Stimulated activated CD4-positive, alpha-beta T cell treated with anti-CD3 and anti-CD28 coated beads, Interleukin-15, amount 100 ng/mL, for 24 hours (primary cell): ENCODE data around the gene OSBPL8.
"Not testable (repeated sequence)": the region's sequence is repeated elsewhere in the genome, so short reads cannot be mapped to it uniquely, and the experiment has no call there.

ENCODE experiments used
- DNase-seq: peaks from one replicate; pipeline ENCODE4 v3.0.0-alpha.2; 2020

Gene OSBPL8

DNA sequence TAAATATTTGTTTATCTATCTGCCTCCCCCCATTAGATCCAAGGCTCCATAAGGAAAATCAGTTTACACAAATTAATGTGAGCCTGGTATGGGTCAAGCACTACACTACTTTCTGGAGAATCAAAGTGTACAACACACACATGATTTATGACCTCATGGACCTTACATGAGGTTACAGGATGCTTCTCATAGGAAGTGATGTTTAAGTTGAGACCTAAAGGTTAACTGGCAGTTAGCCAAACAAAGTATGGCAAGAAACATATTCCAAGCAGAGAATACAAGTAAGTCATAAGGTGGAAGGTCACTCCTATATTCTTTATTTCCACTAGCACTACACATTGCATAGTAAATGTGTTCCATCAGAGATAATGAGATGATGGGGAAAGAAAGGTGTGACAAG, 39.2 kb downstream of the OSBPL8 start:
- no peak for DNase-seq

DNA sequence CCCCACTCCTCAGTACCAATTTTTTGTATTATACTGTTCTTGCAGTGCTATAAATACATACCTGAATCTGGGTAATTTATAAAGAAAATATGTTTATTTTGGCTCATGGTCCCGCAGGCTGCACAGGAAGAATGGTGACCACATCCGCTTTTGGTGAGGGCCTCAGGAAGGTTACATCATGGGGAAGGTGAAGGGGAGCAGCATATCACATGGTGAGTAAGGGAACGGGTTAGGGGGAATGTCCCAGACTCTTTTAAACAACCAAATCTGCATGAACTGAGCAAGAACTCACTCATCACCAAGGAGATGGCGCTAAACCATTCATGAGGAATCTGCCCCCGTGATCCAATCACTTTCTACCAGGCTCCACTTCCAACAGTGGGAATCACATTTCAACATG, 40.0 kb downstream of the OSBPL8 start:
- DNase-seq = peak; percentile 11

DNA sequence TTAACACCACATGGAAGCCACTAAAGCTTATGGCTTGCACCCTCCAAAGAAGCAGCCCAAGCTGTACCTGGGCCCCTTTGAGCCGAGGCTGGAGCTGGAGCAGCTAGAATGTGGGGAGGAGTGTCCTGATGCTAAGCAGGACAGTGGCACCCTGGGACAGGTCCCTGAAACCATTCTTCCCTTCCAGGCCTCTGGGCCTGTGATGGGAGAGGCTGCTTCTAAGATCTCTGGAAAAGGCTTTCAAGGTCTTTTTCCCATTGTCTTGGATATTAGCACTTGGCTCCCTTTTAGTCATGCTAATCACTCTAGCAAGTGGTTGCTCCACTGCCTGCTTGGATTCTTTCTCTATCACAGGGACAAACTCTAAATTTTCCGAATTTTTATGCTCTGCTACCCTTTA, 40.9 kb downstream of the OSBPL8 start:
- DNase-seq = no peak

DNA sequence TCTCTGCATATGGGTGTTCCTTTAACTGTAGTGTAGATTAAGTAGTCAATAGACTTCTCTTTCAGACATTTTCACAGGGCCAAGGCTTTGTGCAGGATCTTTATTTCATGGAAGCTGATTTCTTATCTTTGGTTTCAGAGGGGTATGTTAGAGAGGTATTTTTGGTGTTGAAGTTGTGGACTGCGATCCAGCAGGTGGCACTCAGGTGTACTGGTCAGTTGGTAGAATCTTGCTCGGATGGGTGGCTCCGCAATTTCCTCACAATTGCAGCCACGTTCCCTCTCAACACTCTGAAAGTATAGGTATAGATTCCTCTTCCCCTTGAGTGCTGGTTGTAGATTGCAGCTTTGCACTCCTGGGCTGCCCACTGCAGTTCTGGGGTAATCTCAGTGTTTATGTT, 44.3 kb downstream of the OSBPL8 start:
- no peak for DNase-seq

DNA sequence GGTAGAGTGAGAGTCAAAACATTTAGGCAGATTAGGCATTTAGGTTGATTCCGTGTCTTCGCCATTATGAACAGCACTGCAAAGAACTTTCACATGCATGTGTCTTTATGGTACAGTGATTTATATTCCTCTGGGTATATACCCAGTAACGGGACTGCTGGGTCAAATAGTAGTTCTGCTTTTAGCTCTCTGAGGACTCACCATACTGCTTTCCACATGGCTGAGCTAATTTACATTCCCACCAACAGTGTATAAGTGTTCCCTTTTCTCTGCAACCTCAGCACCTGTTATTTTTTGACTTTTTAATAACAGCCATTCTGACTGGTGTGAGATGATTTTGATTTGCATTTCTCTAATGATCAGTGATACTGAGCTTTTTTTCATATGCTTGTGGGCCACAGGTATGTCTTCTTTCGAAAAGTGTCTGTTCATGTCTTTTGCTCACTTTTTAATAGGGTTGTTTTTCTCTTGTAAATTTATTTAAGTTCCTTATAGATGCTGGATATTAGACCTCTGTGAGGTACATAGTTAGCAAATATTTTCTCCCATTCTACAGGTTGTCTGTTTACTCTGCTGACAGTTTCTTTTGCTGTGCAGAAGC, 48.4 kb downstream of the OSBPL8 start:
- not testable (repeated sequence) for DNase-seq

DNA sequence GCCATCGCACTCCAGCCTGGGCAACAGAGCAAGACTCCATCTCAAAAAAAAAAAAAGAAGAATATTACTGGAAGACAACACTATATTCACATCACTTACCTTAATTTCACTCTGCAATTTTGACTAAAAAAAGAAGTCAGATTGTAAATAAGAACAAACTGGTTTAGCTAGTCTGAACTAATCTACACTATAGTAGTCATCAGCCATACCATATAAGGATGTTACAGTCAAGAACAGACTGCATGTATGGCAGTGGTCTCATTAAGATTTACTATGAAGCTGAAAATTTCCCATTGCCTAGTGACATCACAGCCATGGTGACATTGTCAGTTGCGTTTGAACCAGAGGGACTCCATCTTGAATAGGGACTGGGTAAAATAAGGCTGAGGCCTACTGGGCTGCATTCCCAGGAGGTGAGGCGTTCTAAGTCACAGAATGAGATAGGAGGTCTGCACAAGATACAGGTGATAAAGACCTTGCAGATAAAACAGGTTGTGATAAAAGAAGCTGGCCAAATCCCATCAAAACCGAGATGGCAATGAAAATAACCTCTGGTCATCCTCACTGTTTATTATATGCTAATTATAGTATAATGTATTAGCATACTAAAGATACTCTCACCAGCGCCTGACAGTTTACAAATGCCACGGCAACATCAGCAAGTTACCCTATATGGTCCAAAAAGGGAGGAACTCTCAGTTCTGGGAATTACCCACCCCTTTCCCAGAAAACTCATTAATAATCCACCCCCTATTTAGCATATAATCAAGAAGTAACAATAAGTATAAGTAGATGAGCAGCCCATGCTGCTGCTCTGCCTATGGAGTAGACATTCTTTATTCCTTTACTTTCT, 51.2 kb downstream of the OSBPL8 start:
- no peak for DNase-seq

DNA sequence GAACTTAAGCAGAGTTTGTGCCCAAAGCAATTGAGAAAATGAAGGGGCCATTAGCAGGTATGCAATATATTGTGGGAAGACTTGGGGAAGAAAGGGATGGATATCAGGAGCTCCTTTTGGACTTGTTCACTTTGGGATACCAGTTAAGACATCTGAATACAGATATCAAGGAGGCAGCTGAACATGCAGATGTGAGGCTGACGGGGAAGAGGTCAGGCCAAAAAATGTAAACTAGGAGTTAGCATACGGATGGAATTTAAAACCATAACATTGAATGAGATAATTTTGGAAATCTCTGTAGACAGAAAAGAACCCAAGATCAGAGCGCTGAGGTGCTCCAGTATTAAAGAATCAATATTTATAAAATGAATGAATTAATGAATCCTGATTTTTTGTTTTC, 53.4 kb downstream of the OSBPL8 start:
- no peak for DNase-seq

DNA sequence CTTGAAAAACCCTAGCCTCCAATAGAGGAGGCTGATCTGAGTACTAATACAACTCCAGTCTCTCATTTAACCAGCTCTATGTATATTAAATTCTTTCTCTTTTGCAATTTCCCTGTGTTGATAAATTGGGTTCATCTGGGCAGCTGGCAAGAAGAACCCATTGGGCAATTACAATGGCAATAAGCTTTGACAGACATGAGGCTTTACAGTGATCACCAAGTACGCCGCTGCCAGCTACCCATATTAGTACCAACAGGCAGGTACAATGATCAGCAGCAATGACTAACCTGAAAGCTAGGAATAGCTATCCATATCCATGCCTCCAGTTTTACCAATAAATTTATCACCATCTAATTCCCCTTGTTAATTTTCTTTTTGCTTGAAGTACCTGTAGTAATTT, 54.5 kb downstream of the OSBPL8 start:
- DNase-seq = no peak

DNA sequence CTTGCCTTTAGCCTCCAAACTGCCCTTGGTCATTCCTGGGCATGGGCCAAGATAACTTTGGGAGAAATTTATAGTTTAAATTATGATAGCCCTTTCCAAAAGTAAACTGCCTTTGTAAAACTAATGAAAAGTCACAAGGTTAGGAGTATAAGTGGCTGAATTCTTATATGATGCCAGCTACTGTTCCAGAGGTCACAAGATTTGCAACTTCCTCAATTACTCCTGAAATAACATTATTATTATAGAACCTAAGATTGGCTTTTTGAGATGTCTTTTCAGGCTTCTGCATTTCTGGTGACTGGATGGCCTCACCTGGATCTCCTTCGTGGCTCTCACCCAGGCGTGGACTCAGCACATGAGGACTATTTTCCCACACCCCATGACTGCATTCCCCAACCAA, 55.0 kb downstream of the OSBPL8 start:
- DNase-seq = no peak

DNA sequence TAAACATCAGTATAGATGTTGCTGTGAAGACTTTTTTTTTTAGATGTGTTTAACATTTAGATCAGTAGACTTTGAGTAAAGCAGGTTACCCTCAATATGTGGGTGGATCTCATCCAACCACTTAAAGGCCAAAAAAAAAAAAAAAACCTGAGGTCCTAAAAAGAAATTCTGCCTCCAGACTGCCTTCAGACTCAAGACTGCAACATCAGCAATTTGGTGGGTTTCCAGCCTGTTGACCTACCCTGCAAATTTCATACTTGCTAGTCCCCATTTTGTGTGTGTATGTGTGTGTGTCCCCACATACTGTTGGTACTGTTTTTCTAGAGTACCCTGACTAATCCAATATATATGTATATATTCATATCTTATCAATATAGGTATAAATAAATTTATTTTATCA, 55.6 kb downstream of the OSBPL8 start:
- DNase-seq = no peak

DNA sequence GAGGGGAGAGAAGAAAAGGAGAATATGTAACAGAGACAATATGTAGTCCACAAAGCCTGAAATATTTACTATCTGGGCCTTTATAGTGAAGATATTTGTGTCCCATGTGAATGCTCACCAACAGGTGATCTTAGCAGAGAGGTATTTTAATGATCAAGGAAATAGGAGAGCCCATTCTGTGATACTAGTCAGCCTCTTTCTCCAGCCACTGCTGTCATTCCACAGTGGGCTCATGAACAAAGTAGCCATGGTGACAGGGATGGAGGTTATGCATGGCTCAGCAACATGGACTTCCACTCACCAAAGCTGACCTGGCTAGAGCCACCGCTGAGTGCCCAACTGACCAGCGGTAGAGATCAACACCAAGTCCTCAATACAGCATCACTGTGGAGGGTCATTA, 58.2 kb downstream of the OSBPL8 start:
- no peak for DNase-seq

DNA sequence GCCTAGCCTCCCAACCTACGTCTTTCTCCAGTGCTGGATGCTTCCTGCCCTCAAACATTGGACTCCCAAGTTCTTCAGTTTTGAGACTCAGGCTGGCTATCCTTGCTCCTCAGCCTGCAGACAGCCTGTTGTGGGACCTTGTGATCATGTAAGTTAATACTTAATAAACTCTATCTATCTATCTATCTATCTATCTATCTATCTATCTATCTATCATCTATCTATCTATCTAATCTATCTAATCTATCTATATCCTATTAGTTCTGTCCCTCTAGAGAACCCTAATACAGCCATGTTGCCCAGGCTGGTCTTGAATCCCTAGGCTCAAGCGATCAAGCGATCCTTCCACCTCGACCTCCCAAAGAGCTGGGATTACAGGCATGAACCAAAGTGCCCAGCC, 60.4 kb downstream of the OSBPL8 start:
- DNase-seq = not testable (repeated sequence)

DNA sequence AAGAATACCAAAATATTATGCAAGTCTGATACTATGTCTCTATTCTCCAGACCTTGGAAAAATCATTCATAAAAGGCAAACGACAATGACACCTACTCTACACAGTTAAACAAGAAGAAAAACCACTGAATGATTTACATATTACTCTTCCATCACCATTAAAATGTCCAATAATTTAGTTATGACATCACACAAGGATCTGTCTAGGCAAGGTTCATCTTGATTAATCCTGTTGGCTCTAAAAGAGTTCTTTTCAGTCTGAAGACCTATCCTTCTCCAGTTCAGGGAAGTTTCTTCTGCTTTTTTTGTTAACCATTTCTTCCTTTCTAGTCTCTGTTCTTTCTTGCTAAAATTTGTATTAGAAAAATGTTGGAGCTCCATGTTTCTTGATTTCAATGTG, 64.0 kb downstream of the OSBPL8 start:
- no peak for DNase-seq

DNA sequence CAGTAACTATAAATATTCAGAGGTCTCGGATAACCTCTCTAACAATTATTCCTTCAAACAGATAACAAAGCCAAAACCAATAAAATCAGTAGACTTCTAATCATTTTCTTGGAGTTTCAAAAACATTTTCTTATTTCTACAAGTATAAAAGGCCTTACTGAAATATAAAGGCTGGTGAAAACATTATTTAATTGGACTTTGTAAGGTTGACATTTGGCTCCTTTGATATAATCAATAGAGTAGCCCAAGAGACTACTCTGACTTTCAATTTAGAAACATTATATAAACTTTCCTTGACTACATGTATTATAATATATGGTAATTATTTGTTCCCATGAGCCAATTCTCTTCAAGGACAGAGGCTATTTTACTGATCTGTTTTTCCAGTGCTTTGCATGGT, 68.3 kb downstream of the OSBPL8 start:
- DNase-seq = no peak

DNA sequence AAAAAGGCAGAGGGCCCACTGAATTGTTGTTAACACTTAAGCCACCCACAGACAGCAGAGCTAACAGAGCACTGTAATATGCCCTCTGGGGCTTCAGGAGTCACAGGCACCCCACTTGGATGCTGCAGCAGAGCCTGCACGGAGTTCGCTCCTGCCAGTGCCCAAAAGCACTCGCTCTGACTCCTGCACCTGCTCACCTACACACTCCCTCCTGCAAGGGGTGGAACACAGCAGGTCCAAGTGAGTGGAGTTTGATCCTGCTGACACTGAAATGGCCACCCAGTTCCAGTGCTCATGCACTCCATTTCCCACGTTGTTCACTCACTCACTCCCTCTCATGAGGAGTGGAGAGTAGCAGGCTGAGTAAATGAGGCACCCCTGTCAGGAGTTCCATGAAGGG, 68.8 kb downstream of the OSBPL8 start:
- DNase-seq = no peak

DNA sequence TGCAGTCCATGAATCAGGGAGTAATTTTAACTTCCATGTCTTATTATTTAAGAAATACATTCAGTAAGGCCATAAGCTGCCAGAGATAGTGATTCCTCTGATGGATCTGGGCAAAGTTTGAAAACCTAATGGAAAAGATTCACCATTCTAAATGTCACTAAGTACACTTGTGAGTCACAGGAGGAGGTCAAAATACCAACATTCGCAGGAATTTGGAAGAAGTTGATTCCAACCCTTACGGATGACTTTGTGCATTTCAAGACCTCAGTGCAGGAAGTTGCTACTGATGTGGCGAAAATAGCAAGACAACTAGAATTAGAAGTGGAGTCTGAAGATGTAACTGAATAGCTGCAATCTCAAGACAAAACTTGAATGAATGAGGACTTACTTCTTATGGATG, 69.8 kb downstream of the OSBPL8 start:
- no peak for DNase-seq

DNA sequence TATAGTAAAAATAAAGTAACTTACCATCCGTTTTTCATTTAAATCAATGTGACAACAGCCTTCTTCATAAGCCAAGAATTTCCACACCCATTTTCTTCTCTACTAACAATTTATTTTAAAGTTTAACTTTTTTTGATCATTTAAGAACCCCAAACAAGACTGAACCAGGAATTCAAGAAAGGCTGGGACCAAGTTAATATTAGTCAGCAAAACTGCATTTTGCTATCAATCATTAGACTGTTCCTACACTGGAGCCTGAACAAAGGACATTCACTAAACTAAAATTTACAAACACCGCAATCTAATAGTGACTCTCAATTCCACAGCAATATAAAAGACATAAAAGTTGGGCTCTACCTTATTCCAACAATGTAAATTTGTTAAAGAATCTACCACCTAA, 73.6 kb downstream of the OSBPL8 start:
- DNase-seq = no peak

DNA sequence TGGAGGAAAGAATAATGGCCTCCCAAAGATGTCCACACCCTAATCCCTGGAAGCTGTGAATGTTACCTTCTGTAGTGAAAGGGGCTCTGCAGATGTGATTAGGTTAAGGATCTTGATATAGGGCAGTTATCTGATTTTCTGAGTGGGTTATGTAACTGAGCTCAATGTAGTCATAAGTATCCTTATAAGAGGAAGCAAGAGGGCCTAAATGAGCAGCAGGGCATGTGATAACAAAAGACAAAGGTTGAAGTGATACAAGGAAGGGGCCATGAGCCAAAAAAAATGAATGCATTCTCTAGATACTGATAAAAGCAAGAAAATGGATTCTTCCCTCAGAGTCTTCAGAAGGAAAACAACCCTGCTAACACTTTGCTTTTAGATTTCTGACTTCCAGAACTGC, 78.8 kb downstream of the OSBPL8 start:
- no peak for DNase-seq

DNA sequence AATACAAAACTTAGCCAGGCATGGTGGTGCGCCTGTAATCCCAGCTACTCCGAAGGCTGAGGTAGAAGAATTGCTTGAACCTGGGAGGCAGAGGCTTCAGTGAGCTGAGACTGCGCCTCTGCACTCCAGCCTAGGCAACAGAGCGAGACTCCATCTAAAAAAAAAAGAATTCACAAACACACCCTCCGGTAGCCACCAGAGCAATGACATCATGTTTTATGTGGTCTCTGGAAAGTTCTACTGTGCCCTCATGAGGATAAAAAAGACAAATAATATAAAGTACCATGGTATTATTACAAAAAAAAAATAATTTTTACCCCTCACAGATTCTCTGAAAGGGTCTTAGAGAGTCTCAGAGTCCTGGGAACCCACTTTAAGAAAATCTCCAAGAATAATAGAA, 81.5 kb downstream of the OSBPL8 start:
- DNase-seq = no peak

DNA sequence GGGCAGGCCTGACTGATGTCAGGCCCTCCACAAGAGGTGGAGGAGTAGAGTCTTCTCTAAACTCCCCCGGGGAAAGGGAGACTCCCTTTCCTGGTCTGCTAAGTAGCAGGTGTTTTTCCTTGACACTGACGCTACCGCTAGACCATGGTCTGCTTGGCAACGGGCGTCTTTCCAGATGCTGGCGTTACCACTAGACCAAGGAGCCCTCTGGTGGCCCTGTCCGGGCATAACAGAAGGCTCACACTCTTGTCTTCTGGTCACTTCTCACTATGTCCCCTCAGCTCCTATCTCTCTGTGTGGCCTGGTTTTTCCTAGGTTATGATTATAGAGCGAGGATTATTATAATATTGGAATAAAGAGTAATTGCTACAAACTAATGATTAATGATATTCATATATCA, 86.7 kb downstream of the OSBPL8 start:
- peak; percentile 18 for DNase-seq

DNA sequence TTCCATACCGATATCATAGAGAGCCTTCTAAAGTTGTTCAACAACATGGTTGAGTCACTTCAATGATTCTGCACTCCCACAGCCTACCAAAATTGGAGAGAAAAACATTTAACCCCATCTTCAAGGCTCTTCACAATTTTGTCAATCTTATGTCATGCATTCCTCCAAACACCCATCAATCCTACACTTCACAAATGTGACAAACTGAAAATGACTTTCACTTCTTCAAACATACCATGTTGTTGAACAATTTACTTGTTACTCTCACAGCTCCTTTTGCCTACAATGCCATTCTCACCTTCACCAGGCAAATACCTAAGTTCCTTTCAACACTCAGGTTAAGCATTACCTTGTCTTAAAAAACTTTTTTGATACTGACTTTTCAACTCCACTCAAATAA, 88.0 kb downstream of the OSBPL8 start:
- DNase-seq = no peak

DNA sequence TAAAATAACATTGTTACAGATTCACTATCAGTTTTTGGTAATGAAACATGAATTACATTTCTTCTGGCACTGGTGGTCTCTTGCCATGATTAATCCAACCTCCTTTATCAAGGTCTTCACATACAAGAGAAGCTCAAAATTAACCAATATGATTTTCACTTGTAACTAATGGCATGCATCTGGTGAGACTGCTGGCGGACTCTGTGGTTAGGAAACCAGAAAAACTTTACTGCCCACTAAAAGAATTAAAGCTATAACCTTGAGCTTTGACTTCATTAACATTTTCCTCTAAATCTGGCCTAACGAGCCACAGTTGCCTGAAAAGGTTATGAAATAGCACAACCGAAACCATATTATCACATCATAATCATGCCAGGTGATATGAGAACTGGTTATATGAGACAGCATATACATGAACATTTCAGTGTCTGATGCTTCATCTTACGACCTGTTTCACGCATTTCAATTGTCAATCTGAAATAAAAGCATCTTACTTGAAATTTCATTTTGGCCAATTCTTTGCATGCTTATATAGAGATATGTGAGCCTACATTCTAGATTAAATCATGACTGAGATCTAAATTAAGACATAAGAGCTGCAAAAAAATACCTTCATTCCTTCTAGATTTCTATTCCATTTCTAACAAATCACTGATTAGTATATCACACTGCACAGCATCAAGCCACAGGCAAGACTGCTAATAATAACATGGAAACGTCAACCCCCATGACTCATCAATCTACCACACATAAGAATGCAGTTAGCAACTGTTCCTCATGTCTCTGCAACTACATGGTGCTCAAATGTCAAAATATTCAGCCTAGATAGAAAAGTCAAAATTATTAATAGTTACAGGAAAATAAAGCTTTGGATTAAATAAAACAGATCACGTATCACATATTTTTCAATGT, 89.3 kb downstream of the OSBPL8 start:
- peak; percentile 11 for DNase-seq

DNA sequence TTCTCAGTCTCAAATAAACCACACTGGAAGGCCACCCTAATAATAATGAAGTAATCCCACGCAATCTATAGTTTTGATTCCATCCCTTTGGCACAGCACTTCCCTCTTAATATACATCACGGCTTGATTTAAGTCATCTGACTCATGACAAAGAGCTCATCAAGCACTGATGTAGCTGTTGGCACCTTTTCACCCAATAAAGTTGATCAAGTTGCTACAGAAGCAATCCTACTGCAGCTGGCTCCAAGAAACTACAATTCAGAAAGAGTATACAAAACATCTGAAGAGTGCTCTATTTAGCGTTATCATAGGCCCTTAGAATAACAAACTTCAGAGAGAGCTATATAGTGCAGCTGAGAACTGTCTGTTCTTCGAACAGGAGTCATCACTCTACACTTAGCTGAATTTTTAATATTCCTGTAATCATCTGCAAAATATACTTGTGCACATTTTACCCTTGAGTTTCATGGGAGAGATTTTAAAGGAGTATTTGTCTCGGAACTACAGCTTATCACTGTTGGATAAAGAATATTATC, 94.9 kb downstream of the OSBPL8 start:
- no peak for DNase-seq
